DOHH2 (cell line): ENCODE data around the gene PPL.

ENCODE experiments used
- H3F3A ChIP-seq: fragments of 200-600 bp; sonication (generic), shearing (Covaris generic); 2 replicates; pipeline ENCODE4 v1.6.0; 2016; ENCODE audit warnings: antibody characterized with exemption, mild to moderate bottlenecking; ENCODE audit not compliant: control insufficient read depth, insufficient read depth
- H3K27ac ChIP-seq: fragments of 200-600 bp; sonication (generic); 2 replicates; pipeline ENCODE4 v1.5.1; 2014; ENCODE audit warnings: low read depth, mild to moderate bottlenecking, low read length, moderate library complexity
- H3K27me3 ChIP-seq: fragments of 200-600 bp; sonication (generic); 2 replicates; pipeline ENCODE4 v1.6.1; 2014; ENCODE audit warnings: mild to moderate bottlenecking, low read length, mixed read lengths; ENCODE audit not compliant: control insufficient read depth
- H3K36me3 ChIP-seq: fragments of 200-600 bp; sonication (generic); 2 replicates; pipeline ENCODE4 v1.6.1; 2014; ENCODE audit warnings: mild to moderate bottlenecking, low read length, moderate library complexity, mixed read lengths; ENCODE audit not compliant: control insufficient read depth
- H3K4me1 ChIP-seq: fragments of 200-600 bp; sonication (generic); 2 replicates; pipeline ENCODE4 v1.6.1; 2014; ENCODE audit warnings: mild to moderate bottlenecking, low read length, mixed read lengths; ENCODE audit not compliant: control insufficient read depth
- H3K4me2 ChIP-seq: fragments of 200-600 bp; sonication (generic); 2 replicates; pipeline ENCODE4 v1.6.0; 2014; ENCODE audit warnings: mild to moderate bottlenecking, low read length, moderate library complexity
- H3K4me3 ChIP-seq: fragments of 200-600 bp; sonication (generic); 2 replicates; pipeline ENCODE4 v1.5.1; 2014; ENCODE audit warnings: mild to moderate bottlenecking, low read length, mixed read lengths
- H3K79me2 ChIP-seq: fragments of 200-600 bp; sonication (generic); 2 replicates; pipeline ENCODE4 v1.6.1; 2014; ENCODE audit warnings: mild to moderate bottlenecking, low read length, mixed read lengths; ENCODE audit not compliant: control insufficient read depth
- H3K9me2 ChIP-seq: fragments of 200-600 bp; sonication (generic); replicated peaks from 2 replicates; pipeline ENCODE4 v1.6.1; 2014; ENCODE audit warnings: mild to moderate bottlenecking, low read length, mixed read lengths; ENCODE audit not compliant: control insufficient read depth
- H3K9me3 ChIP-seq: fragments of 200-600 bp; sonication (generic); 2 replicates; pipeline ENCODE4 v1.6.1; 2014; ENCODE audit warnings: antibody characterized with exemption, low read length, mixed read lengths; ENCODE audit not compliant: control insufficient read depth, insufficient read depth
- H4K20me1 ChIP-seq: fragments of 200-600 bp; sonication (generic); 2 replicates; pipeline ENCODE4 v1.6.0; 2014; ENCODE audit warnings: low read depth, mild to moderate bottlenecking, antibody characterized with exemption, low read length, moderate library complexity; ENCODE audit not compliant: control insufficient read depth, insufficient read depth
- EZH2phosphoT487 ChIP-seq: fragments of 200-600 bp; sonication (generic); IDR thresholded peaks from 2 replicates; pipeline ENCODE4 v1.6.1; 2017; ENCODE audit warnings: borderline replicate concordance, mild to moderate bottlenecking, antibody characterized with exemption, low read length, moderate library complexity, mixed read lengths
- TF ChIP-seq, protein P1 (sequence below): fragments of 200-600 bp; sonication (generic); IDR thresholded peaks from one replicate; pipeline ENCODE4 v1.5.1; 2014; ENCODE audit warnings: antibody characterized with exemption, mild to moderate bottlenecking, low read depth, low read length; ENCODE audit not compliant: poor library complexity, severe bottlenecking

Gene PPL

DNA sequence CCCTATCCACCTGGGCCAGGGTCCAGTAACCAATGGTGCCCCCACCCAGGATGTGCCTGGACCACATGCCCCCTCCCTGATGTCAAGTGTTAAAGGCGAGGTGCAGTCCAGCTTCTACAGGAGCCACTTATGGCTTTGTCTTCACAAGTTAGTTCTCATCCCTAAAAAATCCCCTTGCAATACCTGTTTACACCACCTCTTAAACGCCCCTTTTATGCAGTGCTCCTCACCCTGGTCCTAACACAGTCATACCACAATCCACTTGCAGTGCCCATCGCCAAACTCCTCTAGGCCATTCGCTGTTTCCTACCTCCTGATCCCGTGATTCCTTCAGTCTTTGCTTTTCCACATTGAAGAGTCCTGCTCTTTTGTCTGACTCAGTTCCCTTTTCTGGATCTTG is 97.0 kb downstream of the PPL start:
- Histone ChIP-seq H3K27me3 (no peaks in the 10 kb centered on the region), H3K4me3 (no peak overlapping the region), H3K9me2 (no peaks in the 10 kb centered on the region), H4K20me1 (no peaks in the 10 kb centered on the region), H3K9me3 (no peaks in the 10 kb centered on the region), H3K36me3 (peaks cover 86% of the 10 kb centered on the region), H3F3A (no peaks in the 10 kb centered on the region), H3K27ac (no peak overlapping the region), H3K4me1 (no peaks in the 10 kb centered on the region), H3K4me2 (no peak overlapping the region), H3K79me2 (peaks cover 41% of the 10 kb centered on the region)
- TF ChIP-seq, protein P1, sequence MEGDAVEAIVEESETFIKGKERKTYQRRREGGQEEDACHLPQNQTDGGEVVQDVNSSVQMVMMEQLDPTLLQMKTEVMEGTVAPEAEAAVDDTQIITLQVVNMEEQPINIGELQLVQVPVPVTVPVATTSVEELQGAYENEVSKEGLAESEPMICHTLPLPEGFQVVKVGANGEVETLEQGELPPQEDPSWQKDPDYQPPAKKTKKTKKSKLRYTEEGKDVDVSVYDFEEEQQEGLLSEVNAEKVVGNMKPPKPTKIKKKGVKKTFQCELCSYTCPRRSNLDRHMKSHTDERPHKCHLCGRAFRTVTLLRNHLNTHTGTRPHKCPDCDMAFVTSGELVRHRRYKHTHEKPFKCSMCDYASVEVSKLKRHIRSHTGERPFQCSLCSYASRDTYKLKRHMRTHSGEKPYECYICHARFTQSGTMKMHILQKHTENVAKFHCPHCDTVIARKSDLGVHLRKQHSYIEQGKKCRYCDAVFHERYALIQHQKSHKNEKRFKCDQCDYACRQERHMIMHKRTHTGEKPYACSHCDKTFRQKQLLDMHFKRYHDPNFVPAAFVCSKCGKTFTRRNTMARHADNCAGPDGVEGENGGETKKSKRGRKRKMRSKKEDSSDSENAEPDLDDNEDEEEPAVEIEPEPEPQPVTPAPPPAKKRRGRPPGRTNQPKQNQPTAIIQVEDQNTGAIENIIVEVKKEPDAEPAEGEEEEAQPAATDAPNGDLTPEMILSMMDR, result no peak
- no peak for TF ChIP-seq EZH2phosphoT487

DNA sequence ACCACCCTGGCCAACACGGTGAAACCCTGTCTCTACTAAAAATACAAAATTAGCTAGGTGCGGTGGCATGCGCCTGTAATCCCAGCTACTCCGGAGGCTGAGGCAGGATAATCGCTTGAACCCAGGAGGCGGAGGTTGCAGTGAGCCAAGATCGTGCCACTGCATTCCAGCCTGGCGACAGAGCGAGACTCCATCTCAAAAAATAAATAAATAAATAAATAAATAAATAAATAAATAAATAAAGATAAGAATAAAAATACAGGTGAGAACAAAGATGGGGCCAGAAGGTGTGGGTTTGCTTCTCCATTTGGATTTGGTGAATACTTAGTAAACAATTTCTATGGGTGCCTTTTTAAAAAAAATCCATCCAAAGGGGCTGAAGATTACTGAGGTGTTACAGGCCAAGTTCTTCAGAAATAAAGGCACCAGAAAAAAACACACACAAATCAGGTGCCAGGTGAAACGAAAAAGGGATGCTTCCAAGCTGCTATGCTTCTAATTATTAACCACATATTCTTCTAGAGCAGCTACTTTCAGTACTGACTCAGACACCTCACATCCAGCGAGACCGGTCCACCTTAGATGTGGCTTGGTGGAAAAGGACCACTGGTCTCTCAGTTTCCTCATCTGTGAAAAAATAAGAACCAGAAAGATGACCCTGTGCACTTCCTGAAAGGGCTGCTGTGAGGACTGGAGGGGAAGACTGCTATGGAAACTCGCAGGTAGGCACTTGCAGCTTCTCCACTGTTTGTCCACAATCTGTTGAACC is 99.0 kb downstream of the PPL start:
- peaks cover 29% of the 10 kb centered on the region for H3K79me2 ChIP-seq
- no peaks in the 10 kb centered on the region for H3F3A ChIP-seq
- H4K20me1 ChIP-seq, result no peaks in the 10 kb centered on the region
- H3K4me2 ChIP-seq, result no peak overlapping the region
- no peaks in the 10 kb centered on the region for H3K9me3 ChIP-seq
- H3K9me2 ChIP-seq, result no peaks in the 10 kb centered on the region
- H3K4me3 ChIP-seq, result no peak overlapping the region
- peaks cover 85% of the 10 kb centered on the region for H3K36me3 ChIP-seq
- H3K4me1 ChIP-seq, result no peaks in the 10 kb centered on the region
- TF ChIP-seq, protein P1, result no peak
- TF ChIP-seq EZH2phosphoT487, result no peak
- H3K27me3 ChIP-seq, result no peaks in the 10 kb centered on the region
- H3K27ac ChIP-seq, result no peak overlapping the region

DNA sequence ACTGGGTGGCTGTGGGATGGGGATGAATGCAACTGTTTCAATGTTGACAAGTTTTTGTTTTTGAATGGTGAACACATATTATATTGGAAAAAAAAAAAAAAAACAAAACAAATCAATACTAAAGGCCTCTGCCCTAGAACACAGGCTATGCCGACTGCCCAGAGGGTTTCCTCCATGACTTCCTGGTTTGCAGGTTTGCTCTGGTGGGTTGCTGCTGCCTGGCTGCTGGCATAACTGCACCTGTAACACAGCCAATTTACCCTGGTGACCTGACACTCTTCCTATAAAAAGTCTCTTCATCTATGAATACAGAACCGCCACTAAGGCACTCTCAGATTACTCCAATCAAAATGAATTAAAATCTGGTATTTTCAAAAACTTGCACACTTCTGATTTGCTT is 100.2 kb downstream of the PPL start:
- H3K4me3 ChIP-seq, result no peak overlapping the region
- no peak for TF ChIP-seq EZH2phosphoT487
- TF ChIP-seq, protein P1, result no peak
- H3K4me2 ChIP-seq, result no peak overlapping the region
- H4K20me1 ChIP-seq, result no peaks in the 10 kb centered on the region
- H3K79me2 ChIP-seq, result peaks cover 28% of the 10 kb centered on the region
- peaks cover 88% of the 10 kb centered on the region for H3K36me3 ChIP-seq
- H3K27ac ChIP-seq, result no peak overlapping the region
- H3K4me1 ChIP-seq, result no peaks in the 10 kb centered on the region
- H3K27me3 ChIP-seq, result no peaks in the 10 kb centered on the region
- H3K9me3 ChIP-seq, result no peaks in the 10 kb centered on the region
- no peaks in the 10 kb centered on the region for H3F3A ChIP-seq
- H3K9me2 ChIP-seq, result no peaks in the 10 kb centered on the region
